B cell (primary cell): ENCODE results near the gene VPS8. TPM values are rescaled to one million over a fixed set of nuclear protein-coding genes. Genes with fewer than 3 reads are reported as not detected.

Source experiments
- ATAC-seq: fragments of 200-7000 bp; cut with Tn5 transposase; one replicate; pipeline ENCODE4 v1.10.0; 2021; ENCODE audit warnings: low read depth, mild to moderate bottlenecking, moderate number of reproducible peaks, moderate library complexity
- CTCF ChIA-PET: fragments of 350-600 bp; sonication (Branson Sonifier 250); formaldehyde crosslinking; loops from one replicate; lab custom pipeline; 2021; ENCODE audit warnings: antibody characterized with exemption, inconsistent platforms; lab: Charles Lee
- POLR2A ChIA-PET: fragments of 350-600 bp; sonication (Branson Sonifier 250); formaldehyde crosslinking; loops from one replicate; lab custom pipeline; 2021; ENCODE audit warnings: antibody characterized with exemption; lab: Charles Lee
- DNase-seq: peaks from one replicate; pipeline ENCODE4 v3.0.0; 2013
- H2AFZ ChIP-seq: 2 replicates; pipeline ENCODE4 v1.6.1; 2012; ENCODE audit warnings: mild to moderate bottlenecking, low read depth, low read length; ENCODE audit not compliant: insufficient read depth, poor library complexity, severe bottlenecking
- H3K27ac ChIP-seq, 2 donors: 1 replicate in 1 of 2; 2 replicates in 1 of 2; pipeline ENCODE4 v1.5.1; 2012 to 2013; ENCODE audit warnings: low read length in 2 of 2, mild to moderate bottlenecking in 2 of 2, moderate library complexity in 1 of 2
- H3K27me3 ChIP-seq, 4 experiments: fragments of 200-600 bp in 1 of 4; sonication (generic) in 1 of 4; replicated peaks in 1 of 4; 1 replicate in 2 of 4; 2 replicates in 2 of 4; pipeline versions ENCODE4 v1.6.1 to v1.7.0; 2013 to 2016; ENCODE audit warnings: low read length in 3 of 4, mild to moderate bottlenecking in 2 of 4, mixed read lengths in 1 of 4, moderate library complexity in 1 of 4; ENCODE audit not compliant: insufficient read depth in 4 of 4, control insufficient read depth in 3 of 4; ENCODE audit errors: control extremely low read depth in 1 of 4
- H3K36me3 ChIP-seq, 2 experiments: replicated peaks in 1 of 2; 1 replicate in 1 of 2; 2 replicates in 1 of 2; pipeline versions ENCODE4 v1.6.1 to v1.7.1; 2013; ENCODE audit warnings: low read length in 1 of 2; ENCODE audit not compliant: insufficient read depth in 2 of 2, control insufficient read depth in 1 of 2; ENCODE audit errors: control extremely low read depth in 1 of 2, extremely low read depth in 1 of 2
- H3K4me1 ChIP-seq, 2 donors: fragments of 200-600 bp in 1 of 2; sonication (generic) in 1 of 2; 1 replicate in 1 of 2; 2 replicates in 1 of 2; pipeline versions ENCODE4 v1.5.1 to v1.6.1; 2013 to 2017; ENCODE audit warnings: low read length in 2 of 2; ENCODE audit not compliant: control insufficient read depth in 2 of 2, insufficient read depth in 2 of 2
- H3K4me2 ChIP-seq: replicated peaks from 2 replicates; pipeline ENCODE3; 2012; ENCODE audit warnings: mild to moderate bottlenecking, low read depth, low read length; ENCODE audit not compliant: poor library complexity, severe bottlenecking
- H3K4me3 ChIP-seq, 5 experiments: fragments of 200-600 bp in 1 of 5; sonication (generic) in 1 of 5; 1 replicate in 3 of 5; 2 replicates in 2 of 5; pipeline versions ENCODE4 v1.5.1 to v1.7.0; 2011 to 2016; ENCODE audit warnings: low read length in 4 of 5, mild to moderate bottlenecking in 4 of 5, low read depth in 2 of 5, control low read depth in 1 of 5, moderate library complexity in 1 of 5; ENCODE audit not compliant: insufficient read depth in 1 of 5; ENCODE audit errors: control extremely low read depth in 1 of 5, extremely low read depth in 1 of 5
- H3K79me2 ChIP-seq: fragments of 200-600 bp; sonication (generic); one replicate; pipeline ENCODE4 v1.6.0; 2016; ENCODE audit warnings: low read length; ENCODE audit not compliant: control insufficient read depth, insufficient read depth
- H3K9ac ChIP-seq: fragments of 200-600 bp; sonication (generic); 2 replicates; pipeline ENCODE4 v1.6.1; 2017; ENCODE audit warnings: mild to moderate bottlenecking, low read length, moderate library complexity
- H3K9me3 ChIP-seq, 3 donors: one replicate each; pipeline versions ENCODE4 v1.6.1 to v1.7.1; 2013; ENCODE audit warnings: low read length in 2 of 3; ENCODE audit not compliant: control insufficient read depth in 2 of 3, insufficient read depth in 1 of 3; ENCODE audit errors: control extremely low read depth in 1 of 3
- H4K20me1 ChIP-seq: 2 replicates; pipeline ENCODE4 v1.6.0; 2012; ENCODE audit warnings: mild to moderate bottlenecking, low read length; ENCODE audit not compliant: insufficient read depth, control insufficient read depth, poor library complexity, severe bottlenecking
- H3K27ac Mint-ChIP-seq: one replicate; pipeline ENCODE4 v1.8.0; 2021; ENCODE audit warnings: mixed read lengths
- H3K27me3 Mint-ChIP-seq: one replicate; pipeline ENCODE4 v1.8.0; 2021; ENCODE audit warnings: mixed read lengths
- H3K4me1 Mint-ChIP-seq: one replicate; pipeline ENCODE4 v1.8.0; 2021; ENCODE audit warnings: mixed read lengths
- H3K4me3 Mint-ChIP-seq: one replicate; pipeline ENCODE4 v1.8.0; 2021; ENCODE audit warnings: mixed read lengths
- H3K9me3 Mint-ChIP-seq: one replicate; pipeline ENCODE4 v1.8.0; 2022; ENCODE audit warnings: mixed read lengths; ENCODE audit not compliant: insufficient read depth
- CTCF ChIP-seq: fragments of 200-600 bp; IDR thresholded peaks from one replicate; pipeline ENCODE4 v1.8.0; 2022; ENCODE audit warnings: antibody characterized with exemption, mild to moderate bottlenecking
- EZH2 ChIP-seq: IDR thresholded peaks from 2 replicates; pipeline ENCODE4 v1.6.1; 2012; ENCODE audit warnings: borderline replicate concordance, low read depth, mild to moderate bottlenecking, moderate library complexity, low read length; ENCODE audit not compliant: insufficient read depth, poor library complexity, severe bottlenecking
- WGBS: methylation state at CpG from one replicate; pipeline ENCODE4 v1.1.5; 2013; ENCODE audit warnings: missing lambda C conversion rate; ENCODE audit not compliant: insufficient coverage; 5-methylcytosine and 5-hydroxymethylcytosine counted together
- intact Hi-C: fragments of 100-400 bp; cut with micrococcal nuclease; formaldehyde crosslinking; loops from one replicate; pipeline ENCODE4 v1.10.0; 2022
- polyA plus RNA-seq: library from polyadenylated mRNA; depleted of rRNA; stranded (reverse); fragments of >200 nt; gene quantifications from 2 replicates; pipeline ENCODE4 v1.2.3, GENCODE V29; 2012
- total RNA-seq, 2 donors: library from RNA; stranded (reverse); fragments of 120-200 nt in 1 of 2; gene quantifications; 1 replicate in 1 of 2; 2 replicates in 1 of 2; pipeline versions ENCODE4 v1.2.3 to v1.2.4, GENCODE V29; 2013 to 2022

VPS8 gene
- total and polyA plus RNA-seq, 2 donors (not counting 1 experiment from before 2014, with no cell fraction given), result 18.3 to 95.6 TPM

GRCh38 chr3:184832903-184833302 lies 20.9 kb downstream of the VPS8 start:
- H3K4me2 ChIP-seq, result no peak overlapping the region
- Mint-ChIP-seq H3K27ac (no peak overlapping the region), H3K27me3 (no peaks in the 10 kb centered on the region), H3K4me1 (no peaks in the 10 kb centered on the region), H3K9me3 (no peaks in the 10 kb centered on the region), H3K4me3 (no peak overlapping the region)
- CTCF ChIA-PET, result no interaction called here
- POLR2A ChIA-PET, result no interaction called here
- no peaks in the 10 kb centered on the region for H3K27me3 ChIP-seq
- H3K79me2 ChIP-seq, result no peaks in the 10 kb centered on the region
- no peak overlapping the region for H3K27ac ChIP-seq
- no peak overlapping the region for H3K4me3 ChIP-seq
- no peaks in the 10 kb centered on the region for H4K20me1 ChIP-seq
- TF ChIP-seq EZH2 (no peak), CTCF (no peak)
- no peak overlapping the region for H2AFZ ChIP-seq
- H3K9me3 ChIP-seq, result no peaks in the 10 kb centered on the region
- intact Hi-C loops, result no loop called here
- WGBS, result 100% methylated on average over 3 of the region's 4 CpGs
- H3K36me3 ChIP-seq, result peaks cover 15 to 39% of the 10 kb centered on the region in 2 experiments
- H3K9ac ChIP-seq, result no peak overlapping the region
- H3K4me1 ChIP-seq, result no peaks in the 10 kb centered on the region
- ATAC-seq (no peak), DNase-seq (no peak)

- POLR2A ChIA-PET, result no interaction called here
- DNase-seq, result no peak
- H3K4me2 ChIP-seq, result no peak overlapping the region
Measured at GRCh38 chr3:184836090-184836822, 24.3 kb downstream of the VPS8 start.

More at GRCh38 chr3:184836090-184836822, 24.3 kb downstream of the VPS8 start:
- no peak for ATAC-seq
- Histone ChIP-seq H3K27me3 (no peaks in the 10 kb centered on the region), H3K27ac (no peak overlapping the region), H3K9ac (no peak overlapping the region), H3K79me2 (no peaks in the 10 kb centered on the region), H4K20me1 (no peaks in the 10 kb centered on the region), H2AFZ (no peak overlapping the region), H3K36me3 (peaks cover 15 to 29% of the 10 kb centered on the region in 2 experiments), H3K4me1 (no peaks in the 10 kb centered on the region), H3K4me3 (no peak overlapping the region), H3K9me3 (peaks cover 0 to 1% (median 0%) of the 10 kb centered on the region in 3 donors)
- CTCF ChIA-PET, result interaction anchor here (1.4 kb wide), 1 partner anchor 275 kb away, joined by 3 read pairs; the partner anchor contains the start of gene EPHB3
- H3K9me3 Mint-ChIP-seq, result no peaks in the 10 kb centered on the region
- no peak overlapping the region for H3K4me3 Mint-ChIP-seq
- WGBS, result no CpG with 5 or more reads among the region's 2 CpGs
- H3K27ac Mint-ChIP-seq, result no peak overlapping the region
- H3K4me1 Mint-ChIP-seq, result no peaks in the 10 kb centered on the region
- no peaks in the 10 kb centered on the region for H3K27me3 Mint-ChIP-seq
- TF ChIP-seq CTCF, result no peak
- TF ChIP-seq EZH2, result no peak
- intact Hi-C loops, result no loop called here
